Measurements from ENCODE around the gene CDCA5. TPM values are rescaled to one million over a fixed set of nuclear protein-coding genes. Genes with fewer than 3 reads are reported as not detected.
A peak's percentile ranks its signal among the peaks of the same experiment; 100 is the strongest.
"Not testable (repeated sequence)": the region's sequence is repeated elsewhere in the genome, so short reads cannot be mapped to it uniquely, and the experiment has no call there.

CDCA5 gene
- total RNA-seq, 1 donor from 2014 or later, result 0.71 TPM

GRCh38 chr11:65121447-65121864, 37.6 kb upstream of the CDCA5 start:
- ATAC-seq (no peak), DNase-seq (ENCODE audit: low spot score) (peak; percentile 53)
- intact Hi-C loops (cut with DNase I), result no loop called here

GRCh38 chr11:65120831-65121230, 37.0 kb upstream of the CDCA5 start:
- intact Hi-C loops (cut with DNase I), result no loop called here
- no peak for DNase-seq (ENCODE audit: low spot score)

GRCh38 chr11:65119670-65119995, 35.8 kb upstream of the CDCA5 start:
- DNase-seq (ENCODE audit: low spot score) (no peak), ATAC-seq (no peak)
- intact Hi-C loops (cut with DNase I), result loop anchor here (10.0 kb wide), 2 partner anchors 105 to 195 kb away; partner anchors contain the start of genes ARL2 and PPP2R5B

More at GRCh38 chr11:65120831-65121230, 37.0 kb upstream of the CDCA5 start:
- ATAC-seq, result no peak

- intact Hi-C loops (cut with DNase I), result loop anchor here (10.0 kb wide), 2 partner anchors 104 to 194 kb away; partner anchors contain the start of genes ARL2 and PPP2R5B
- ATAC-seq, result not testable (repeated sequence)
- DNase-seq (ENCODE audit: low spot score), result peak; percentile 15
These were observed 35.2 kb upstream of the CDCA5 start for GRCh38 chr11:65118891-65119669.

- intact Hi-C loops (cut with DNase I), result loop anchor here (10.0 kb wide), 2 partner anchors 103 to 193 kb away; partner anchors contain the start of genes ARL2 and PPP2R5B
- ATAC-seq (no peak), DNase-seq (ENCODE audit: low spot score) (peak; percentile 60)
These were observed 34.4 kb upstream of the CDCA5 start for GRCh38 chr11:65118097-65118837.

- DNase-seq (ENCODE audit: low spot score), result peak; percentile 100
- ATAC-seq, result peak; percentile 94
- intact Hi-C loops (cut with DNase I), result loop anchor here (10.0 kb wide), 2 partner anchors 103 to 193 kb away; partner anchors contain the start of genes ARL2 and PPP2R5B
These were observed 33.6 kb upstream of the CDCA5 start, which contains the start of gene ZNHIT2 for GRCh38 chr11:65117206-65118096. ZNHIT2 (minus strand) TSS chr11:65117701; CDS start chr11:65117653, 48 bp downstream.

- no peak for ATAC-seq
- intact Hi-C loops (cut with DNase I), result loop anchor here (10.0 kb wide), 2 partner anchors 102 to 192 kb away; partner anchors contain the start of genes ARL2 and PPP2R5B
- DNase-seq (ENCODE audit: low spot score), result peak; percentile 67
These were observed 32.7 kb upstream of the CDCA5 start for GRCh38 chr11:65116370-65117205.

- intact Hi-C loops (cut with DNase I), result loop anchor here (10.0 kb wide), 2 partner anchors 101 to 191 kb away; partner anchors contain the start of genes ARL2 and PPP2R5B
These were observed 31.7 kb upstream of the CDCA5 start for GRCh38 chr11:65115361-65116082.

GRCh38 chr11:65114538-65115171, 30.8 kb upstream of the CDCA5 start:
- DNase-seq (ENCODE audit: low spot score), result no peak
- intact Hi-C loops (cut with DNase I), result loop anchor here (10.0 kb wide), 2 partner anchors 100 to 190 kb away; partner anchors contain the start of genes ARL2 and PPP2R5B
- ATAC-seq, result no peak

More at GRCh38 chr11:65115361-65116082, 31.7 kb upstream of the CDCA5 start:
- ATAC-seq (no peak), DNase-seq (ENCODE audit: low spot score) (no peak)

GRCh38 chr11:65113839-65114238, 30.0 kb upstream of the CDCA5 start:
- ATAC-seq (no peak), DNase-seq (ENCODE audit: low spot score) (no peak)
- intact Hi-C loops (cut with DNase I), result loop anchor here (10.0 kb wide), 2 partner anchors 99 to 189 kb away; partner anchors contain the start of genes ARL2 and PPP2R5B

GRCh38 chr11:65113361-65113756, 29.5 kb upstream of the CDCA5 start:
- intact Hi-C loops (cut with DNase I), result loop anchor here (10.0 kb wide), 2 partner anchors 99 to 189 kb away; partner anchors contain the start of genes ARL2 and PPP2R5B
- DNase-seq (ENCODE audit: low spot score) (no peak), ATAC-seq (no peak)

GRCh38 chr11:65112546-65113360, 28.9 kb upstream of the CDCA5 start:
- DNase-seq (ENCODE audit: low spot score) (peak; percentile 64), ATAC-seq (no peak)
- intact Hi-C loops (cut with DNase I), result loop anchor here (10.0 kb wide), 2 partner anchors 98 to 188 kb away; partner anchors contain the start of genes ARL2 and PPP2R5B

- peak; percentile 97 for DNase-seq (ENCODE audit: low spot score)
- intact Hi-C loops (cut with DNase I), result loop anchor here (10.0 kb wide), 2 partner anchors 97 to 187 kb away; partner anchors contain the start of genes ARL2 and PPP2R5B
- peak; percentile 93 for ATAC-seq
These were observed 28.1 kb upstream of the CDCA5 start, which contains the start of gene TM7SF2 for GRCh38 chr11:65111744-65112545. TM7SF2 (plus strand) TSS chr11:65111872; CDS start chr11:65112016, 144 bp downstream.

- intact Hi-C loops (cut with DNase I), result loop anchor here (10.0 kb wide), 2 partner anchors 96 to 186 kb away; partner anchors contain the start of genes ARL2 and PPP2R5B
- DNase-seq (ENCODE audit: low spot score) (no peak), ATAC-seq (peak; percentile 1)
These were observed 27.4 kb upstream of the CDCA5 start for GRCh38 chr11:65111159-65111743.

All from sciatic nerve (tissue), 2 donors.